WTC11 (cell line): Measurements from ENCODE around the gene C11orf54. TPM values are rescaled to one million over a fixed set of nuclear protein-coding genes. Genes with fewer than 3 reads are reported as not detected.

Source experiments
- ATAC-seq: fragments of 200-7000 bp; cut with Tn5 transposase; 2 replicates; pipeline ENCODE4 v1.10.0; 2021; ENCODE audit warnings: mild to moderate bottlenecking, moderate library complexity
- CTCF ChIA-PET: fragments of 300-600 bp; sonication (Branson Sonifier 250); formaldehyde crosslinking; loops from one replicate; lab custom pipeline; 2021; ENCODE audit warnings: antibody characterized with exemption; lab: Charles Lee
- POLR2A ChIA-PET: fragments of 350-600 bp; sonication (Branson Sonifier 250); formaldehyde crosslinking; loops from one replicate; lab custom pipeline; 2021; ENCODE audit warnings: antibody characterized with exemption; lab: Charles Lee
- DNase-seq: peaks from one replicate; pipeline ENCODE4 v3.0.0; 2021; ENCODE audit warnings: low spot score
- H3K27ac Mint-ChIP-seq: 2 replicates; pipeline ENCODE4 v1.8.0; 2021; ENCODE audit warnings: mixed read lengths
- H3K27me3 Mint-ChIP-seq: 2 replicates; pipeline ENCODE4 v1.8.0; 2021; ENCODE audit warnings: low read depth, mild to moderate bottlenecking, moderate library complexity, mixed read lengths
- H3K36me3 Mint-ChIP-seq: 2 replicates; pipeline ENCODE4 v1.8.0; 2021; ENCODE audit warnings: mixed read lengths
- H3K4me1 Mint-ChIP-seq: 2 replicates; pipeline ENCODE4 v1.8.0; 2022; ENCODE audit warnings: mixed read lengths
- H3K4me3 Mint-ChIP-seq: 2 replicates; pipeline ENCODE4 v1.8.0; 2021; ENCODE audit warnings: mild to moderate bottlenecking, moderate library complexity, mixed read lengths
- H3K9me3 Mint-ChIP-seq: 2 replicates; pipeline ENCODE4 v1.8.0; 2021; ENCODE audit warnings: mixed read lengths
- ATF2 ChIP-seq: sonication (generic); formaldehyde crosslinking; IDR thresholded peaks from 2 replicates; pipeline ENCODE4 v1.8.1; 2022; ENCODE audit warnings: low read depth, missing genetic modification reagents, borderline replicate concordance
- CBFB ChIP-seq: sonication (generic); formaldehyde crosslinking; IDR thresholded peaks from 2 replicates; pipeline ENCODE4 v1.8.1; 2022; ENCODE audit warnings: mild to moderate bottlenecking, low read depth, missing genetic modification reagents
- E2F5 ChIP-seq: sonication (generic); formaldehyde crosslinking; IDR thresholded peaks from 2 replicates; pipeline ENCODE4 v1.8.1; 2022; ENCODE audit warnings: mild to moderate bottlenecking, moderate library complexity, missing genetic modification reagents
- EMX1 ChIP-seq: fragments of 250-450 bp; sonication (Bioruptor Pico); IDR thresholded peaks from 2 replicates; pipeline ENCODE4 v1.8.0; 2021; ENCODE audit warnings: mild to moderate bottlenecking
- ESRRA ChIP-seq: sonication (generic); formaldehyde crosslinking; IDR thresholded peaks from 2 replicates; pipeline ENCODE4 v1.8.1; 2022; ENCODE audit warnings: mild to moderate bottlenecking, missing genetic modification reagents, borderline replicate concordance
- GRHL2 ChIP-seq: fragments of 250-450 bp; sonication (Bioruptor Pico); IDR thresholded peaks from 2 replicates; pipeline ENCODE4 v1.8.0; 2022; ENCODE audit warnings: mild to moderate bottlenecking, moderate library complexity; ENCODE audit not compliant: insufficient replicate concordance, severe bottlenecking
- NR2C2 ChIP-seq: sonication (generic); formaldehyde crosslinking; IDR thresholded peaks from 2 replicates; pipeline ENCODE4 v1.8.0; 2022; ENCODE audit warnings: mild to moderate bottlenecking, missing genetic modification reagents
- RELA ChIP-seq: sonication (generic); formaldehyde crosslinking; IDR thresholded peaks from 2 replicates; pipeline ENCODE4 v1.8.1; 2022; ENCODE audit warnings: missing genetic modification reagents, mild to moderate bottlenecking, borderline replicate concordance
- SMAD3 ChIP-seq: sonication (generic); formaldehyde crosslinking; IDR thresholded peaks from 2 replicates; pipeline ENCODE4 v1.8.0; 2022; ENCODE audit warnings: missing genetic modification reagents, mild to moderate bottlenecking, borderline replicate concordance
- ZNF219 ChIP-seq: sonication (generic); formaldehyde crosslinking; IDR thresholded peaks from 2 replicates; pipeline ENCODE4 v1.8.0; 2023; ENCODE audit warnings: missing genetic modification reagents, mild to moderate bottlenecking, borderline replicate concordance
- ZNF263 ChIP-seq: sonication (generic); formaldehyde crosslinking; IDR thresholded peaks from 2 replicates; pipeline ENCODE4 v1.8.1; 2022; ENCODE audit warnings: low read depth, mild to moderate bottlenecking, moderate library complexity, missing genetic modification reagents
- ZNF425 ChIP-seq: fragments of 250-450 bp; sonication (Bioruptor Pico); conservative IDR thresholded peaks from 2 replicates; pipeline ENCODE4 v1.9.0; 2021; ENCODE audit warnings: mild to moderate bottlenecking
- total RNA-seq: library from RNA; stranded (reverse); gene quantifications from 3 replicates; pipeline ENCODE4 v1.2.3, GENCODE V29; 2021
- TF ChIP-seq, protein P1 (sequence below): fragments of 250-450 bp; sonication (Bioruptor Pico); IDR thresholded peaks from 2 replicates; pipeline ENCODE4 v1.9.0; 2021; ENCODE audit warnings: moderate library complexity, mild to moderate bottlenecking, inconsistent platforms, borderline replicate concordance
- TF ChIP-seq, protein P2 (sequence below): sonication (generic); formaldehyde crosslinking; IDR thresholded peaks from 2 replicates; pipeline ENCODE4 v1.8.0; 2022; ENCODE audit warnings: mild to moderate bottlenecking, missing genetic modification reagents
- TF ChIP-seq, protein P3 (sequence below): sonication (generic); formaldehyde crosslinking; conservative IDR thresholded peaks from 2 replicates; pipeline ENCODE4 v1.8.1; 2022; ENCODE audit warnings: mild to moderate bottlenecking, missing genetic modification reagents
- TF ChIP-seq, protein P4 (sequence below): sonication (generic); formaldehyde crosslinking; IDR thresholded peaks from 2 replicates; pipeline ENCODE4 v1.8.0; 2022; ENCODE audit warnings: missing genetic modification reagents
- TF ChIP-seq, protein P5 (sequence below): fragments of 200-600 bp; IDR thresholded peaks from 2 replicates; pipeline ENCODE4 v1.8.0; 2022; ENCODE audit warnings: antibody characterized with exemption
- TF ChIP-seq, protein P6 (sequence below): fragments of 250-450 bp; sonication (Bioruptor Pico); IDR thresholded peaks from 2 replicates; pipeline ENCODE4 v1.8.0; 2021; ENCODE audit warnings: mild to moderate bottlenecking

C11orf54 gene
- total RNA-seq, 1 experiment from 2014 or later, result 25.4 TPM

DNA sequence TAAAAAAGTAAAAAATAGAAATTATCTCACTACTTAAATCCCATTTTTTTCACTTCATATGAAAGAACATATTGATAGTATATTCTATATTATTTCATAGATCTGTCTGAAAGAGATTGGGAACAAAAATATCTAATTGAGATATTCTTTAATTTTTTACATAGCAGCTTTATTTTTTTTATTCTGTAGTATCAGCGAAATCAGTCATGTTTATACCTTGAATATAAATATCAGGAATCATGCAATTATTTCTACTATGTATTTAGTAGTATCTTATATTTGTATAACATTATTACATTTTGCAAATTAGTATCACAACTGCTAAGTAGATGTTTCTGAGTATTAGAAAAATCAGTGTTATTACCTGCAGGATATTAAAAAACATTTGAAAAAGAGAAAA lies 20.4 kb downstream of the C11orf54 start:
- H3K27me3 Mint-ChIP-seq, result no peaks in the 10 kb centered on the region
- CTCF ChIA-PET, result interaction anchor here (0.9 kb wide), 1 partner anchor 20 kb away, joined by 3 read pairs; no protein-coding TSS in a partner anchor

More for the DNA sequence above, 20.4 kb downstream of the C11orf54 start:
- peaks cover 36% of the 10 kb centered on the region for H3K36me3 Mint-ChIP-seq
- no peak overlapping the region for H3K4me3 Mint-ChIP-seq
- H3K9me3 Mint-ChIP-seq, result peaks cover 14% of the 10 kb centered on the region
- DNase-seq, result no peak
- ATAC-seq, result no peak
- POLR2A ChIA-PET, result no interaction called here
- TF ChIP-seq SMAD3 (CRISPR knock-in tag) (no peak), CBFB (CRISPR knock-in tag) (no peak), GRHL2 (CRISPR knock-in tag) (no peak), RELA (CRISPR knock-in tag) (no peak), ZNF425 (no peak), ZNF219 (CRISPR knock-in tag) (no peak), ZNF263 (CRISPR knock-in tag) (no peak), EMX1 (CRISPR knock-in tag) (no peak), ATF2 (CRISPR knock-in tag) (no peak), ESRRA (CRISPR knock-in tag) (no peak), NR2C2 (CRISPR knock-in tag) (no peak), E2F5 (no peak)
- TF ChIP-seq, protein P1, sequence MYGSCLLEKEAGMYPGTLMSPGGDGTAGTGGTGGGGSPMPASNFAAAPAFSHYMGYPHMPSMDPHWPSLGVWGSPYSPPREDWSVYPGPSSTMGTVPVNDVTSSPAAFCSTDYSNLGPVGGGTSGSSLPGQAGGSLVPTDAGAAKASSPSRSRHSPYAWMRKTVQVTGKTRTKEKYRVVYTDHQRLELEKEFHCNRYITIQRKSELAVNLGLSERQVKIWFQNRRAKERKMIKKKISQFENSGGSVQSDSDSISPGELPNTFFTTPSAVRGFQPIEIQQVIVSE (CRISPR knock-in tag), result no peak
- TF ChIP-seq, protein P2, sequence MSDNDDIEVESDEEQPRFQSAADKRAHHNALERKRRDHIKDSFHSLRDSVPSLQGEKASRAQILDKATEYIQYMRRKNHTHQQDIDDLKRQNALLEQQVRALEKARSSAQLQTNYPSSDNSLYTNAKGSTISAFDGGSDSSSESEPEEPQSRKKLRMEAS (CRISPR knock-in tag), result no peak
- TF ChIP-seq, protein P3, sequence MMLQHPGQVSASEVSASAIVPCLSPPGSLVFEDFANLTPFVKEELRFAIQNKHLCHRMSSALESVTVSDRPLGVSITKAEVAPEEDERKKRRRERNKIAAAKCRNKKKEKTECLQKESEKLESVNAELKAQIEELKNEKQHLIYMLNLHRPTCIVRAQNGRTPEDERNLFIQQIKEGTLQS (CRISPR knock-in tag), result no peak
- TF ChIP-seq, protein P4, sequence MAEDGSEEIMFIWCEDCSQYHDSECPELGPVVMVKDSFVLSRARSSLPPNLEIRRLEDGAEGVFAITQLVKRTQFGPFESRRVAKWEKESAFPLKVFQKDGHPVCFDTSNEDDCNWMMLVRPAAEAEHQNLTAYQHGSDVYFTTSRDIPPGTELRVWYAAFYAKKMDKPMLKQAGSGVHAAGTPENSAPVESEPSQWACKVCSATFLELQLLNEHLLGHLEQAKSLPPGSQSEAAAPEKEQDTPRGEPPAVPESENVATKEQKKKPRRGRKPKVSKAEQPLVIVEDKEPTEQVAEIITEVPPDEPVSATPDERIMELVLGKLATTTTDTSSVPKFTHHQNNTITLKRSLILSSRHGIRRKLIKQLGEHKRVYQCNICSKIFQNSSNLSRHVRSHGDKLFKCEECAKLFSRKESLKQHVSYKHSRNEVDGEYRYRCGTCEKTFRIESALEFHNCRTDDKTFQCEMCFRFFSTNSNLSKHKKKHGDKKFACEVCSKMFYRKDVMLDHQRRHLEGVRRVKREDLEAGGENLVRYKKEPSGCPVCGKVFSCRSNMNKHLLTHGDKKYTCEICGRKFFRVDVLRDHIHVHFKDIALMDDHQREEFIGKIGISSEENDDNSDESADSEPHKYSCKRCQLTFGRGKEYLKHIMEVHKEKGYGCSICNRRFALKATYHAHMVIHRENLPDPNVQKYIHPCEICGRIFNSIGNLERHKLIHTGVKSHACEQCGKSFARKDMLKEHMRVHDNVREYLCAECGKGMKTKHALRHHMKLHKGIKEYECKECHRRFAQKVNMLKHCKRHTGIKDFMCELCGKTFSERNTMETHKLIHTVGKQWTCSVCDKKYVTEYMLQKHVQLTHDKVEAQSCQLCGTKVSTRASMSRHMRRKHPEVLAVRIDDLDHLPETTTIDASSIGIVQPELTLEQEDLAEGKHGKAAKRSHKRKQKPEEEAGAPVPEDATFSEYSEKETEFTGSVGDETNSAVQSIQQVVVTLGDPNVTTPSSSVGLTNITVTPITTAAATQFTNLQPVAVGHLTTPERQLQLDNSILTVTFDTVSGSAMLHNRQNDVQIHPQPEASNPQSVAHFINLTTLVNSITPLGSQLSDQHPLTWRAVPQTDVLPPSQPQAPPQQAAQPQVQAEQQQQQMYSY (CRISPR knock-in tag), result no peak
- TF ChIP-seq, protein P5, sequence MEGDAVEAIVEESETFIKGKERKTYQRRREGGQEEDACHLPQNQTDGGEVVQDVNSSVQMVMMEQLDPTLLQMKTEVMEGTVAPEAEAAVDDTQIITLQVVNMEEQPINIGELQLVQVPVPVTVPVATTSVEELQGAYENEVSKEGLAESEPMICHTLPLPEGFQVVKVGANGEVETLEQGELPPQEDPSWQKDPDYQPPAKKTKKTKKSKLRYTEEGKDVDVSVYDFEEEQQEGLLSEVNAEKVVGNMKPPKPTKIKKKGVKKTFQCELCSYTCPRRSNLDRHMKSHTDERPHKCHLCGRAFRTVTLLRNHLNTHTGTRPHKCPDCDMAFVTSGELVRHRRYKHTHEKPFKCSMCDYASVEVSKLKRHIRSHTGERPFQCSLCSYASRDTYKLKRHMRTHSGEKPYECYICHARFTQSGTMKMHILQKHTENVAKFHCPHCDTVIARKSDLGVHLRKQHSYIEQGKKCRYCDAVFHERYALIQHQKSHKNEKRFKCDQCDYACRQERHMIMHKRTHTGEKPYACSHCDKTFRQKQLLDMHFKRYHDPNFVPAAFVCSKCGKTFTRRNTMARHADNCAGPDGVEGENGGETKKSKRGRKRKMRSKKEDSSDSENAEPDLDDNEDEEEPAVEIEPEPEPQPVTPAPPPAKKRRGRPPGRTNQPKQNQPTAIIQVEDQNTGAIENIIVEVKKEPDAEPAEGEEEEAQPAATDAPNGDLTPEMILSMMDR, result no peak
- TF ChIP-seq, protein P6, sequence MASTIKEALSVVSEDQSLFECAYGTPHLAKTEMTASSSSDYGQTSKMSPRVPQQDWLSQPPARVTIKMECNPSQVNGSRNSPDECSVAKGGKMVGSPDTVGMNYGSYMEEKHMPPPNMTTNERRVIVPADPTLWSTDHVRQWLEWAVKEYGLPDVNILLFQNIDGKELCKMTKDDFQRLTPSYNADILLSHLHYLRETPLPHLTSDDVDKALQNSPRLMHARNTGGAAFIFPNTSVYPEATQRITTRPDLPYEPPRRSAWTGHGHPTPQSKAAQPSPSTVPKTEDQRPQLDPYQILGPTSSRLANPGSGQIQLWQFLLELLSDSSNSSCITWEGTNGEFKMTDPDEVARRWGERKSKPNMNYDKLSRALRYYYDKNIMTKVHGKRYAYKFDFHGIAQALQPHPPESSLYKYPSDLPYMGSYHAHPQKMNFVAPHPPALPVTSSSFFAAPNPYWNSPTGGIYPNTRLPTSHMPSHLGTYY (CRISPR knock-in tag), result no peak
- no peak overlapping the region for H3K27ac Mint-ChIP-seq
- H3K4me1 Mint-ChIP-seq, result no peaks in the 10 kb centered on the region
